H9 (cell line): ENCODE results near the gene KCNQ2. TPM values are rescaled to one million over a fixed set of nuclear protein-coding genes. Genes with fewer than 3 reads are reported as not detected.

Experiments used
- DNase-seq: peaks from one replicate; pipeline ENCODE4 v3.0.0-alpha.2; 2017
- H2AFZ ChIP-seq: one replicate; pipeline ENCODE4 v1.6.1; 2013; ENCODE audit warnings: mild to moderate bottlenecking, low read length, control low read depth, moderate library complexity
- H2AK5ac ChIP-seq: 2 replicates; pipeline ENCODE4 v1.6.1; 2013; ENCODE audit warnings: low read length, control low read depth, mixed read lengths; ENCODE audit not compliant: insufficient read length
- H2BK120ac ChIP-seq: one replicate; pipeline ENCODE4 v1.6.1; 2013; ENCODE audit warnings: low read depth, mild to moderate bottlenecking, low read length, control low read depth, inconsistent platforms; ENCODE audit not compliant: poor library complexity, severe bottlenecking
- H2BK12ac ChIP-seq: 2 replicates; pipeline ENCODE4 v1.6.1; 2013; ENCODE audit warnings: low read length, control low read depth, mixed read lengths, low read depth; ENCODE audit not compliant: insufficient read length
- H2BK15ac ChIP-seq: 2 replicates; pipeline ENCODE4 v1.6.1; 2013; ENCODE audit warnings: low read depth, low read length, control low read depth
- H2BK20ac ChIP-seq: one replicate; pipeline ENCODE4 v1.6.1; 2013; ENCODE audit warnings: low read depth, mild to moderate bottlenecking, low read length, control low read depth, inconsistent platforms; ENCODE audit not compliant: poor library complexity, severe bottlenecking
- H2BK5ac ChIP-seq: 2 replicates; pipeline ENCODE4 v1.6.1; 2013; ENCODE audit warnings: low read length, control low read depth, mixed read lengths; ENCODE audit not compliant: insufficient read length
- H3K14ac ChIP-seq: 2 replicates; pipeline ENCODE4 v1.6.1; 2013; ENCODE audit warnings: low read length, control low read depth; ENCODE audit not compliant: insufficient read depth
- H3K18ac ChIP-seq: 2 replicates; pipeline ENCODE4 v1.6.1; 2013; ENCODE audit warnings: low read depth, mild to moderate bottlenecking, mixed read lengths, low read length, control low read depth; ENCODE audit not compliant: insufficient read length
- H3K23ac ChIP-seq: 2 replicates; pipeline ENCODE4 v1.6.1; 2013; ENCODE audit warnings: low read length, control low read depth, mixed read lengths, low read depth; ENCODE audit not compliant: insufficient read length
- H3K23me2 ChIP-seq: 2 replicates; pipeline ENCODE4 v1.6.1; 2013; ENCODE audit warnings: low read depth, mild to moderate bottlenecking, mixed read lengths, low read length, control low read depth; ENCODE audit not compliant: insufficient read length, poor library complexity, severe bottlenecking
- H3K27ac ChIP-seq: 2 replicates; pipeline ENCODE4 v1.5.1; 2013; ENCODE audit warnings: low read length, control low read depth, mixed read lengths, low read depth; ENCODE audit not compliant: insufficient read length
- H3K27me3 ChIP-seq: 2 replicates; pipeline ENCODE4 v1.6.1; 2013; ENCODE audit warnings: low read length, control low read depth, inconsistent platforms; ENCODE audit not compliant: insufficient read depth
- H3K4ac ChIP-seq: 2 replicates; pipeline ENCODE4 v1.6.1; 2013; ENCODE audit warnings: low read depth, mild to moderate bottlenecking, control low read depth, inconsistent platforms, low read length, moderate library complexity
- H3K4me1 ChIP-seq: 2 replicates; pipeline ENCODE4 v1.6.1; 2013; ENCODE audit warnings: low read length, control low read depth, inconsistent platforms; ENCODE audit not compliant: insufficient read depth
- H3K4me2 ChIP-seq: 2 replicates; pipeline ENCODE4 v1.6.1; 2013; ENCODE audit warnings: low read length, control low read depth, mixed read lengths; ENCODE audit not compliant: insufficient read length, insufficient read depth
- H3K56ac ChIP-seq: 2 replicates; pipeline ENCODE4 v1.6.1; 2013; ENCODE audit warnings: low read depth, mild to moderate bottlenecking, mixed read lengths, low read length, control low read depth; ENCODE audit not compliant: insufficient read length
- H3K79me1 ChIP-seq: 2 replicates; pipeline ENCODE4 v1.6.1; 2013; ENCODE audit warnings: low read depth, mild to moderate bottlenecking, moderate library complexity, low read length, control low read depth, inconsistent platforms; ENCODE audit not compliant: insufficient read depth, poor library complexity, severe bottlenecking
- H3K79me2 ChIP-seq: 2 replicates; pipeline ENCODE4 v1.6.1; 2013; ENCODE audit warnings: low read length, control low read depth, inconsistent platforms; ENCODE audit not compliant: insufficient read depth
- H3K9ac ChIP-seq: 2 replicates; pipeline ENCODE4 v1.6.1; 2013; ENCODE audit warnings: low read length, control low read depth, mixed read lengths; ENCODE audit not compliant: insufficient read length; ENCODE audit errors: extremely low read depth
- H3K9me3 ChIP-seq: one replicate; pipeline ENCODE4 v1.6.1; 2013; ENCODE audit warnings: low read depth, low read length, inconsistent platforms; ENCODE audit not compliant: control insufficient read depth
- H3T11ph ChIP-seq: one replicate; pipeline ENCODE4 v1.6.1; 2013; ENCODE audit warnings: mild to moderate bottlenecking, low read length, control low read depth, inconsistent platforms
- H4K20me1 ChIP-seq: one replicate; pipeline ENCODE4 v1.6.1; 2013; ENCODE audit not compliant: control insufficient read depth, insufficient read length, insufficient read depth
- H4K5ac ChIP-seq: 2 replicates; pipeline ENCODE4 v1.6.1; 2013; ENCODE audit warnings: low read depth, mild to moderate bottlenecking, mixed read lengths, low read length, control low read depth; ENCODE audit not compliant: insufficient read length
- H4K8ac ChIP-seq: replicated peaks from 2 replicates; pipeline ENCODE4 v1.6.1; 2013; ENCODE audit warnings: low read length, control low read depth, mixed read lengths, low read depth; ENCODE audit not compliant: insufficient read length
- H4K91ac ChIP-seq: 2 replicates; pipeline ENCODE4 v1.6.1; 2013; ENCODE audit warnings: low read depth, mild to moderate bottlenecking, moderate library complexity, mixed read lengths, low read length, control low read depth; ENCODE audit not compliant: insufficient read length
- H3K27ac Mint-ChIP-seq, 3 experiments: 2 replicates in 2 of 3; 3 replicates in 1 of 3; pipeline ENCODE4 v1.8.0; 2020 to 2021; ENCODE audit warnings: mixed read lengths in 3 of 3, mild to moderate bottlenecking in 1 of 3, moderate library complexity in 1 of 3
- H3K27me3 Mint-ChIP-seq: 2 replicates; pipeline ENCODE4 v1.8.0; 2021; ENCODE audit warnings: low read depth, mild to moderate bottlenecking, moderate library complexity, mixed read lengths
- H3K36me3 Mint-ChIP-seq, 3 experiments: 2 replicates in 2 of 3; 3 replicates in 1 of 3; pipeline ENCODE4 v1.8.0; 2020 to 2021; ENCODE audit warnings: low read depth in 3 of 3, mixed read lengths in 3 of 3; ENCODE audit not compliant: insufficient read depth in 1 of 3
- H3K4me1 Mint-ChIP-seq, 2 experiments: 2 replicates each; pipeline ENCODE4 v1.8.0; 2020; ENCODE audit warnings: mixed read lengths in 2 of 2
- H3K4me3 Mint-ChIP-seq, 2 experiments: 2 replicates in 1 of 2; 3 replicates in 1 of 2; pipeline ENCODE4 v1.8.0; 2020 to 2021; ENCODE audit warnings: mild to moderate bottlenecking in 2 of 2, mixed read lengths in 2 of 2, moderate library complexity in 1 of 2
- H3K9me3 Mint-ChIP-seq, 2 experiments: 2 replicates in 1 of 2; 3 replicates in 1 of 2; pipeline ENCODE4 v1.8.0; 2020; ENCODE audit warnings: mild to moderate bottlenecking in 2 of 2, mixed read lengths in 2 of 2, moderate library complexity in 1 of 2
- WGBS: extraction: QIAGEN DNeasy Blood & Tissue Kit; methylation state at CpG from one replicate; pipeline ENCODE4 v1.1.7; 2013; ENCODE audit warnings: missing lambda C conversion rate, low lambda C conversion rate, mixed read lengths; ENCODE audit not compliant: insufficient read length; ENCODE audit errors: extremely low coverage; 5-methylcytosine and 5-hydroxymethylcytosine counted together
- total RNA-seq: library from RNA; stranded (reverse); gene quantifications from 2 replicates; pipeline ENCODE4 v1.2.1, GENCODE V29; 2021
- TF ChIP-seq, protein P1 (sequence below): fragments of 200-600 bp; sonication (generic); conservative IDR thresholded peaks from 3 replicates; pipeline ENCODE4 v1.8.0; 2021; ENCODE audit warnings: antibody characterized with exemption, mild to moderate bottlenecking

Gene KCNQ2
- total RNA-seq, 1 experiment from 2014 or later = 69.2 TPM

GRCh38 chr20:63490416-63490815 lies 18.0 kb upstream of the KCNQ2 start:
- Histone ChIP-seq H4K8ac (no peak overlapping the region), H3K9me3 (no peaks in the 10 kb centered on the region)

More at GRCh38 chr20:63490416-63490815, 18.0 kb upstream of the KCNQ2 start:
- H3K56ac ChIP-seq = no peak overlapping the region
- H2AK5ac ChIP-seq = no peak overlapping the region
- no peak overlapping the region for H3K4me2 ChIP-seq
- no peak overlapping the region for H2BK5ac ChIP-seq
- H3K4me1 ChIP-seq = no peaks in the 10 kb centered on the region
- peaks cover 0 to 3% of the 10 kb centered on the region in 2 experiments; a peak in 2 of 4 replicates for H3K4me1 Mint-ChIP-seq
- TF ChIP-seq, protein P1, sequence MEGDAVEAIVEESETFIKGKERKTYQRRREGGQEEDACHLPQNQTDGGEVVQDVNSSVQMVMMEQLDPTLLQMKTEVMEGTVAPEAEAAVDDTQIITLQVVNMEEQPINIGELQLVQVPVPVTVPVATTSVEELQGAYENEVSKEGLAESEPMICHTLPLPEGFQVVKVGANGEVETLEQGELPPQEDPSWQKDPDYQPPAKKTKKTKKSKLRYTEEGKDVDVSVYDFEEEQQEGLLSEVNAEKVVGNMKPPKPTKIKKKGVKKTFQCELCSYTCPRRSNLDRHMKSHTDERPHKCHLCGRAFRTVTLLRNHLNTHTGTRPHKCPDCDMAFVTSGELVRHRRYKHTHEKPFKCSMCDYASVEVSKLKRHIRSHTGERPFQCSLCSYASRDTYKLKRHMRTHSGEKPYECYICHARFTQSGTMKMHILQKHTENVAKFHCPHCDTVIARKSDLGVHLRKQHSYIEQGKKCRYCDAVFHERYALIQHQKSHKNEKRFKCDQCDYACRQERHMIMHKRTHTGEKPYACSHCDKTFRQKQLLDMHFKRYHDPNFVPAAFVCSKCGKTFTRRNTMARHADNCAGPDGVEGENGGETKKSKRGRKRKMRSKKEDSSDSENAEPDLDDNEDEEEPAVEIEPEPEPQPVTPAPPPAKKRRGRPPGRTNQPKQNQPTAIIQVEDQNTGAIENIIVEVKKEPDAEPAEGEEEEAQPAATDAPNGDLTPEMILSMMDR = no peak
- H3K9ac ChIP-seq = no peak overlapping the region
- H3K23me2 ChIP-seq = no peaks in the 10 kb centered on the region
- H2BK12ac ChIP-seq = no peak overlapping the region
- no peak overlapping the region for H2BK15ac ChIP-seq
- no peak overlapping the region for H3K27ac ChIP-seq
- WGBS = no CpG with 5 or more reads among the region's 24 CpGs
- no peak overlapping the region for H3K4ac ChIP-seq
- no peak overlapping the region for H3K4me3 Mint-ChIP-seq
- peaks cover 3 to 15% of the 10 kb centered on the region in 2 experiments; a peak in 4 of 5 replicates for H3K9me3 Mint-ChIP-seq
- H2BK20ac ChIP-seq = no peak overlapping the region
- H3K23ac ChIP-seq = no peak overlapping the region
- H3K79me1 ChIP-seq = no peaks in the 10 kb centered on the region
- H3K27me3 ChIP-seq = no peaks in the 10 kb centered on the region; the same call in 1 of the 2 replicates
- peaks cover 46% of the 10 kb centered on the region for H3K27me3 Mint-ChIP-seq
- H3K18ac ChIP-seq = no peak overlapping the region
- no peaks in the 10 kb centered on the region for H4K20me1 ChIP-seq
- peak; percentile 20 for DNase-seq
- no peak overlapping the region for H4K91ac ChIP-seq
- no peak overlapping the region for H3K14ac ChIP-seq
- H2BK120ac ChIP-seq = no peak overlapping the region
- peaks cover 15 to 24% (median 17%) of the 10 kb centered on the region in 3 experiments for H3K36me3 Mint-ChIP-seq
- no peaks in the 10 kb centered on the region for H3K79me2 ChIP-seq
- no peak overlapping the region for H3K27ac Mint-ChIP-seq
- H2AFZ ChIP-seq = no peak overlapping the region
- H4K5ac ChIP-seq = no peak overlapping the region
- no peak overlapping the region for H3T11ph ChIP-seq
